ENCODE results near the gene MINDY4.

Gene MINDY4

DNA sequence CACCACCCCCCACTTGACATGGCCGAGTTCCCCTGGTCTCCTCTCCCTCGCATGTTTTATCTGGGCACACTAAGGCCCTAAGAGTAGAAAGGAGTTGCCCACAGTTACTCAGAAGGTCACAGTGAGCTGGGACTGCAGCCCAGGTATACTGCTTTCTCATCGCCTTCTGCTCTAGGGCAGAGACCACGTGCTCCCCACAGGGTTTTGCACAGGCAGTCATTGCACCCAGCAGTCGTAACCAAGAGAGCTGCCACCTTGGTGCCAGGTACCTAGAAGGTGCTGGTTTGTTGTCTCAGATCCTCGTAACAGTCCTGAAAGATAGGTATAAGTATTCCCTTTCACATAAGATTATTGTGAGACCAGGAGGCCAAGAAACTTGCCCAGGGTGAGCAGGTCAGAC is 1.8 kb downstream of the MINDY4 start:
- intact Hi-C loops (cut with micrococcal nuclease): no loop called here
- H3K4me1 Mint-ChIP-seq (ENCODE audit: low read depth): peaks cover 5% of the 10 kb centered on the region
- no peaks in the 10 kb centered on the region for H3K9me3 Mint-ChIP-seq
- no peak overlapping the region for H3K4me3 Mint-ChIP-seq
- H3K27ac Mint-ChIP-seq: no peak overlapping the region
- H3K27me3 Mint-ChIP-seq: peaks cover 8% of the 10 kb centered on the region
- H3K36me3 Mint-ChIP-seq (ENCODE audit: low read depth): no peaks in the 10 kb centered on the region

DNA sequence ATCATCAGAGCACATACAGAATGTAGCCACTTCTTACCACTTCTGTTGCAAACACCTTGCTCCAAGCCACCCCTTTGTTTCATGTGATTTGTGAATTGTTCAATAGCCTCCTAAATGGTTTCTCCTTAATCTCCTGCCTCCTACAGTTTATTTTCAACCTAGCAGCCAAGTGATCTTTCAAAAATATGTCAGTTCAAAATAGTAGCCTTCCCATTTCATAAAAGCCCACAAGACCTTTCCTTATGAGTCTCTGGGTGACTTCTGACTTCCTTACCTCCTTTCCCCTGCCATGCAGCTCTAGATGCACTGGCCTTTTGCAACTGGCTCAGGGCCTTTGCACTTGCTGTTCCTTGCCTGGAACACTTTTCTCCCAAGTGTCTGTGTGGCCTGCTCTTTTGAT is 4.8 kb downstream of the MINDY4 start:
- H3K27me3 Mint-ChIP-seq: no peaks in the 10 kb centered on the region
- H3K9me3 Mint-ChIP-seq: no peaks in the 10 kb centered on the region
- H3K4me1 Mint-ChIP-seq (ENCODE audit: low read depth): peaks cover 5% of the 10 kb centered on the region
- no peak overlapping the region for H3K27ac Mint-ChIP-seq
- H3K36me3 Mint-ChIP-seq (ENCODE audit: low read depth): no peaks in the 10 kb centered on the region
- no peak overlapping the region for H3K4me3 Mint-ChIP-seq
- intact Hi-C loops (cut with micrococcal nuclease): no loop called here

DNA sequence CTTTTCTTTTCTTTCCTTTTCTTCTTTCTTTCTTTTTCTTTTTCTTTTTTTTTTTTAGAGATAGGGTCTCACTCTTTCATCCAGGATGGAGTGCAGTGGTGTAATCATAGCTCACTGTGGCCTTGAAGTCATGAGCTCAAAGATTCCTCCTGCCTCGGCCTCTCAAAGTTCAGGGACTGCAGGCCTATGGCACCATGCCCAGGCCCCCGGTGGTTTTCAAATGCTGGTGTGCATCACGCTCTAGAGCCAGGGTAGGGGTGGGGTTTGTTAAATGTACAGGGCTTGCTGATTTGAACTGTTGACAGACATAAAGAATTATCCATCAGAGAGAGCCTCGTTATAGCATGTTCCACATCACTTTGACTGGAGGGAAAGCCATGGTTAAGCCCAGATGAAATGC is 5.8 kb downstream of the MINDY4 start:
- Mint-ChIP-seq H3K9me3 (no peaks in the 10 kb centered on the region), H3K36me3 (ENCODE audit: low read depth) (no peaks in the 10 kb centered on the region), H3K27ac (no peak overlapping the region), H3K4me1 (ENCODE audit: low read depth) (peaks cover 3% of the 10 kb centered on the region), H3K4me3 (no peak overlapping the region), H3K27me3 (no peaks in the 10 kb centered on the region)
- intact Hi-C loops (cut with micrococcal nuclease): no loop called here

DNA sequence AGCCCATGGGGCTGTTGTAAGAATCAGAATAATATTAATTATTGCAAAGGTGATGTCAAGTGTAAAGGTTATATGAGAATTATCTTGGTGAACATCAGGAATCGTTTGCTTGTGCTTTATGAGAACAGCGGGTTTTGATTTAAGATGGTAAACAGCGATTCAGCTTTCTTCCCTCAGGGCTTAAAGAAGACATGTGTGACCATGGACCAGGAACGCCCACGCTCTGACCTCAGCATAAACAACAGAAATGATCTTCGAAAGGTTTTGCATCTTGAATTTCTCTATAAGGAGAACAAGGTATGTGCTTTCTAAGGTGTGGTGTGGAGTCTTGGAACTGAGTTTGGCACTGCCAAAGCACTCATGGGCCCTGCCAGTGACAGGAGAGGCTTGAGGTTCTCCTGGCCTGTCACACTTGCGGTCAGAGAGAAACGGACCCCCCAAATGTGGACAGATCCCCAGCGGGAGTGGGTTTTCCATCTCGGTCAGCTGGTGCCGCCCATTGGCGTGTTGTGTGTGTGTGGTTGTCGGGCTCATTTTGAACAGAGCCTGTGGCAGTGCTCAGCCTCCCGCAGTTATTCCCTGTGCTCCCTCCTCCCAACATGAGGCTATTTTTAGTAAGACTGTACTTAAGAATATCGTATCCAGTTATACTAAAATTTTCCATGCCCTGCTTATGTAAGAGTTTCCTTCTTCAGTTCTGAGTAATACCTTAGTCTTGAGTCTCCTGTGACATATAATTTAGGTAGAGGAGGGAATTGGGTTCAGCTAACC is 7.2 kb downstream of the MINDY4 start:
- Mint-ChIP-seq H3K4me3 (no peak overlapping the region), H3K27ac (no peak overlapping the region), H3K9me3 (no peaks in the 10 kb centered on the region)

DNA sequence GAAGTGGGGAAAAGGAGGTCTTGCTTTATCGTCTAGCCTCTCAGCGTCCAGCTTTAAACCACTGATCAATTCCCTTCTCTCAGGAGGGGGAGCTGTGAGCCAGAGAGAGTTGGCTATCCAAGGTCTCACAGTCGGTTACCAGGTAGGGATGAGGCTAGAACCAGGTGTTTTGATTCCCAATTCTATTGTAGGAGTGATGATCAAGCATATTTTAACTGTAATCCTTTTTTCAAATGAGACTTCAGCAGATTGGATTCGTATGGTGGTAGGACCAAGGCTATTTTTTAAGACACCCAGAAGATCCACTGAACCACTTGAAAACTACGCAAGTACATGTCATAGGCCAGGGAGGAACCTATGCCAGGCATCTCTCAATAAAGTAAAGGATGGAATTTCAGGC is 8.4 kb downstream of the MINDY4 start:
- no peaks in the 10 kb centered on the region for H3K36me3 Mint-ChIP-seq (ENCODE audit: low read depth)
- no peak overlapping the region for H3K27ac Mint-ChIP-seq
- no peaks in the 10 kb centered on the region for H3K4me1 Mint-ChIP-seq (ENCODE audit: low read depth)
- intact Hi-C loops (cut with micrococcal nuclease): no loop called here
- no peaks in the 10 kb centered on the region for H3K27me3 Mint-ChIP-seq
- H3K4me3 Mint-ChIP-seq: no peak overlapping the region
- no peaks in the 10 kb centered on the region for H3K9me3 Mint-ChIP-seq

More for the DNA sequence above, 7.2 kb downstream of the MINDY4 start:
- Mint-ChIP-seq H3K27me3 (no peaks in the 10 kb centered on the region), H3K4me1 (ENCODE audit: low read depth) (no peaks in the 10 kb centered on the region), H3K36me3 (ENCODE audit: low read depth) (no peaks in the 10 kb centered on the region)
- intact Hi-C loops (cut with micrococcal nuclease): no loop called here

DNA sequence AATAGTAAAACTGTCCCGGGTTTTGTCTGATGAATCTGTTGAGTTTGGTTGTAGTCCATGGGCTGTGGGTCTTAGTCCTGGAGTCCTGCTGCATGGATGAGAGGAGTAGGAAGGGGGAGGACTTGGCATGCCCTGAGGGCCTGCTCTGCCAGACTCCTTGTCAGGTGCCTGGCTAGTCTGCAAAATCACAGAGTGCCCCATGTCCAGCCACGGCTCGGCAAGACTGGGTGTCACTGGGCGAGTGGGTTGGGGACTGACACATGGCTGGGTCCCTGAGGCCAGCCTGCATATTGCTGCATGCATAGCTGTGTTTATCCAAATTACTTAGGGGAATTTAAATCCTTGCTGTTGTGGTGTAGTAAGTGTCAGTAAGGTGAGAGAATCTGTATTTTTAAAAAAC is 9.7 kb downstream of the MINDY4 start:
- Mint-ChIP-seq H3K36me3 (ENCODE audit: low read depth) (no peaks in the 10 kb centered on the region), H3K27me3 (no peaks in the 10 kb centered on the region), H3K4me1 (ENCODE audit: low read depth) (no peaks in the 10 kb centered on the region), H3K9me3 (no peaks in the 10 kb centered on the region), H3K27ac (no peak overlapping the region), H3K4me3 (no peak overlapping the region)
- intact Hi-C loops (cut with micrococcal nuclease): no loop called here

DNA sequence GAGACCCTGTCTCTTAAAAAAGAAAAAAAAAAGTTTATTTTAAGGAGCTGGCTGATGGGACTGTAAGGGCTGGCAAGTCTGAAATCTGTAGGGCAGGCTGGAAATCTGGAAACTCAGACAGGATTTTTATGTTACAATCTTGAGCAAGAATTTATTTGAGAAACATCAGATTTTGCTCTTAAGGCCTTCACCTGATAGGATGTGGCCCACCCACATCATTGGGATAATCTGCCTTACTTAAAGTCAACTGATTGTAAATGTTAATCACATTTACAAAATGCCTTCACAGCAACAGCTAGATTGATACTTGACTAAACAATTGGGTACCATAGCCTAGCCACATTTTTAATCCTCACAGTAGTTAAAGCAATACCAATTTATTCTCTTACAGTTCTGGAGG is 11.5 kb downstream of the MINDY4 start:
- no peak overlapping the region for H3K27ac Mint-ChIP-seq
- no peaks in the 10 kb centered on the region for H3K4me1 Mint-ChIP-seq (ENCODE audit: low read depth)
- no peaks in the 10 kb centered on the region for H3K9me3 Mint-ChIP-seq
- intact Hi-C loops (cut with micrococcal nuclease): no loop called here
- H3K36me3 Mint-ChIP-seq (ENCODE audit: low read depth): no peaks in the 10 kb centered on the region
- H3K27me3 Mint-ChIP-seq: no peaks in the 10 kb centered on the region
- no peak overlapping the region for H3K4me3 Mint-ChIP-seq

DNA sequence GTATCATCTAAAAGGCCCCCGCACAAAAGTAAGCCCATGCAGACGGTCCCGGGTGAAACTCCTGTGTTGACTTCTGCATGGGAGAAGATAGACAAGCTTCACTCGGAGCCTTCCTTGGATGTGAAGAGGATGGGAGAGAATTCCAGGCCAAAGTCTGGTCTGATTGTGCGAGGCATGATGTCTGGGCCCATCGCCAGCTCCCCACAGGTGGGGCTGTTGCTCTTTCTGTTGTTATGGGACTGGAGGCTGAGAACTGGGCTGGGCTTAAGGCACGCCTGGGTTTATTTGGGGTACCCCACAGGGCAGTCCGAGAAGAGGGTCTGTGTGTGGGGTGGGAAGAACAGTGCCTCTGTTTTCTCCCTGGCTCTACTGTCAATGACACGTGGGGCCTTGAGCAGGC is 14.6 kb downstream of the MINDY4 start:
- Mint-ChIP-seq H3K36me3 (ENCODE audit: low read depth) (no peaks in the 10 kb centered on the region), H3K4me1 (ENCODE audit: low read depth) (no peaks in the 10 kb centered on the region), H3K27ac (no peak overlapping the region), H3K9me3 (no peaks in the 10 kb centered on the region), H3K27me3 (no peaks in the 10 kb centered on the region), H3K4me3 (no peak overlapping the region)
- intact Hi-C loops (cut with micrococcal nuclease): no loop called here

DNA sequence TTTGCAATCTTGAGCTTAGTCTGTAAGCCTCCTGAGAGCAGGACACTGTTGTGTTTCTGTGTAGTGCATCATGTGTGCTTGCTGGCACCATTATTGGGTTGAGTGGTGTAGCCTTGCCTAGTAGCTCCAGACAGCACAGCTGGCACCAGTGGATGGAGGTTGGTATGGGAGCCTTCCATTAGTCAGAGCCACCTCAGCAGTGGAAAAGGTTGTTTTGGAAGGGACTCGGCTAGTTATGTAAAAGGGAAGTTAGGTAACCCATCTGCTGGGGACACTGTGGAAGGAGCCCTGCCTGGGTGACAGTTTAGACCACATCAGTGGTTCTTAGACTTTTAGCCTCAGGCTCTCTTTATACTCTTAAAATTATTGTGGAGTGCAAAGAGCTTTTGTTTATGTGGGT is 16.3 kb downstream of the MINDY4 start:
- no peaks in the 10 kb centered on the region for H3K9me3 Mint-ChIP-seq

DNA sequence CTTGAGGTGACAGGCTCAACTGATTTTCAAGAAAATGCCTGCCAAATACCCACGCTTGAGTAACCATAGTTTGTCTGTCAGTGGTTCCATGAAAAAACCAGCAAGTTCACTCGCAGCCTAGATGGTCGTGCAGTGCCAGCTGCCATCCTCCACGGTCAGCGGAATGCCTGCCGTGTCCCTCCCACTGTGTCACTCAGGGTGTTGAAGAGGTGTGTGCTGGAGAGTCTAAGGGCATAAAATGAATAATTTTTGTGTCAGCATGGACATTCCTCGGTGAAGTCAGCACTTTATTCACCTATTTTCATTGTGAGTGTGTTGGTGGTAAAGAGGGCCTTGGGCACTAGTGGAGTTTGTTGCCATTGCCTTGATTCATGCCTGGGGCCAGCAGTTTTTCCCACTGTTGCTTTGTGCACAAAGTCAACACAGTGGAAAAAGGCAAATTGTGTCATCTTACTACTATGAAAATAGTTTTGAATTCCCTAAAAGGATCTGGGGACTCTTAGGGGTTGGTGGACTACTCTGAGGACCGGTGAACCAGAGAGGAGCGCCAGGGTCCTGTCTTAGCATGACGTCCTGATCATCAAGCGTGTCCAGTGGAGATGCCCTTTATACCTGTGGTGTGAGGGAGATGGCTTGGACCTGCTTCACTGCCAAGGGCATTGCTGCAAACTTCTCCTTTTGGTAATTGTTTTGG is 17.6 kb downstream of the MINDY4 start:
- H3K4me3 Mint-ChIP-seq: no peak overlapping the region
- H3K27me3 Mint-ChIP-seq: no peaks in the 10 kb centered on the region
- H3K4me1 Mint-ChIP-seq (ENCODE audit: low read depth): no peaks in the 10 kb centered on the region
- intact Hi-C loops (cut with micrococcal nuclease): no loop called here
- H3K36me3 Mint-ChIP-seq (ENCODE audit: low read depth): no peaks in the 10 kb centered on the region
- no peak overlapping the region for H3K27ac Mint-ChIP-seq
- no peaks in the 10 kb centered on the region for H3K9me3 Mint-ChIP-seq

More for the DNA sequence above, 16.3 kb downstream of the MINDY4 start:
- Mint-ChIP-seq H3K27me3 (no peaks in the 10 kb centered on the region), H3K27ac (no peak overlapping the region), H3K36me3 (ENCODE audit: low read depth) (no peaks in the 10 kb centered on the region), H3K4me1 (ENCODE audit: low read depth) (no peaks in the 10 kb centered on the region), H3K4me3 (no peak overlapping the region)
- intact Hi-C loops (cut with micrococcal nuclease): no loop called here

DNA sequence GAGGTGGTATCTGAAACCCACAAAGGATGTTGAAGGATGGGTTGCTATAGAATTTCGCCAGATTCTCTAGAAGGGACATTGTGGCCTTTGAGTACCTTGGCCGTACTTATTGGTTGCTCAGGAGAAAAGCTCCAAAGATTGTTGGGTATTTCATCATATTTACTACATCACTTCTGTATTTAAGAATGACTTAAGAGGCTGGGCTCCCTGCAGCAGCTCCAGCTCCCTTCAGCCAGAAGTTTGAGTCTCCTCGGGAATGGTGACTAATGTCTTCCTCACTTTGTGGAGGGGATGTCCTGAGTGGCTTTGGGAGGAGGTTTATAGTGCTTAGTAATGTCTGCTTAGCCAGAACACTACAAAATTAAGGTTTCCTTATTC is 18.1 kb downstream of the MINDY4 start:
- H3K9me3 Mint-ChIP-seq: no peaks in the 10 kb centered on the region
- H3K27ac Mint-ChIP-seq: no peak overlapping the region
- H3K4me1 Mint-ChIP-seq (ENCODE audit: low read depth): no peaks in the 10 kb centered on the region
- no peaks in the 10 kb centered on the region for H3K27me3 Mint-ChIP-seq
- intact Hi-C loops (cut with micrococcal nuclease): no loop called here
- H3K36me3 Mint-ChIP-seq (ENCODE audit: low read depth): no peaks in the 10 kb centered on the region
- no peak overlapping the region for H3K4me3 Mint-ChIP-seq

DNA sequence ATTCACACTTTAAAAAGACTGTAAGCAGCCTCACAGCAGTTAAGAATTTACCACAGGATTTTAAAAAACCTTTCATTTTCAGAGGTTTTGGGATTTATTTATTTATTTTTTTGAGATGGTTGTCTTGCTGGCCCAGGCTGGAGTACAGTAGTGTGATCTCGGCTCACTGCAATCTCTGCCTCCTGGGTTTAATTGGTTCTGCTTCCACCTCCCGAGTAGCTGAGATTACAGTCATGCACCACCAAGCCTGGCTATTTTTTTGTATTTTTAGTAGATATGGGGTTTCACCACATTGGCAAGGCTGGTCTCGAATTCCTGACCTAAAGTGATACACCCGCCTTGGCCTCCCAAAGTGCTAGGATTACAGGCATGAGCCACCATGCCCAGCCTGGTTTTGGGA is 19.1 kb downstream of the MINDY4 start:
- no peaks in the 10 kb centered on the region for H3K9me3 Mint-ChIP-seq
- intact Hi-C loops (cut with micrococcal nuclease): no loop called here
- H3K4me3 Mint-ChIP-seq: no peak overlapping the region
- H3K27ac Mint-ChIP-seq: no peak overlapping the region
- H3K4me1 Mint-ChIP-seq (ENCODE audit: low read depth): no peaks in the 10 kb centered on the region
- no peaks in the 10 kb centered on the region for H3K27me3 Mint-ChIP-seq
- no peaks in the 10 kb centered on the region for H3K36me3 Mint-ChIP-seq (ENCODE audit: low read depth)

DNA sequence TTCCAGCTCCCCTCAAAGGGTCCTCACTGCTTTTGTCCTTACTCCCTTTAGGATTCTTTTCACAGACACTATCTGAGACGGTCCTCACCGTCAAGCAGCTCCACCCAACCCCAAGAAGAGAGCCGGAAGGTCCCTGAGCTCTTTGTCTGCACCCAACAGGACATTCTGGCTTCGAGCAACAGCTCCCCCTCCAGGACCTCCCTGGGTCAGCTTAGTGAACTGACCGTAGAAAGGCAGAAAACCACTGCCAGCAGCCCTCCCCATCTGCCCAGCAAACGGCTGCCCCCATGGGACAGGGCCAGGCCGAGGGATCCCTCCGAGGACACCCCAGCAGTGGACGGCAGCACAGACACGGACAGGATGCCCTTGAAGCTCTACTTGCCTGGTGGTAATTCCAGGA is 19.9 kb downstream of the MINDY4 start:
- Mint-ChIP-seq H3K4me3 (no peak overlapping the region), H3K36me3 (ENCODE audit: low read depth) (no peaks in the 10 kb centered on the region), H3K27ac (no peak overlapping the region), H3K9me3 (no peaks in the 10 kb centered on the region), H3K27me3 (no peaks in the 10 kb centered on the region), H3K4me1 (ENCODE audit: low read depth) (no peaks in the 10 kb centered on the region)
- intact Hi-C loops (cut with micrococcal nuclease): no loop called here

DNA sequence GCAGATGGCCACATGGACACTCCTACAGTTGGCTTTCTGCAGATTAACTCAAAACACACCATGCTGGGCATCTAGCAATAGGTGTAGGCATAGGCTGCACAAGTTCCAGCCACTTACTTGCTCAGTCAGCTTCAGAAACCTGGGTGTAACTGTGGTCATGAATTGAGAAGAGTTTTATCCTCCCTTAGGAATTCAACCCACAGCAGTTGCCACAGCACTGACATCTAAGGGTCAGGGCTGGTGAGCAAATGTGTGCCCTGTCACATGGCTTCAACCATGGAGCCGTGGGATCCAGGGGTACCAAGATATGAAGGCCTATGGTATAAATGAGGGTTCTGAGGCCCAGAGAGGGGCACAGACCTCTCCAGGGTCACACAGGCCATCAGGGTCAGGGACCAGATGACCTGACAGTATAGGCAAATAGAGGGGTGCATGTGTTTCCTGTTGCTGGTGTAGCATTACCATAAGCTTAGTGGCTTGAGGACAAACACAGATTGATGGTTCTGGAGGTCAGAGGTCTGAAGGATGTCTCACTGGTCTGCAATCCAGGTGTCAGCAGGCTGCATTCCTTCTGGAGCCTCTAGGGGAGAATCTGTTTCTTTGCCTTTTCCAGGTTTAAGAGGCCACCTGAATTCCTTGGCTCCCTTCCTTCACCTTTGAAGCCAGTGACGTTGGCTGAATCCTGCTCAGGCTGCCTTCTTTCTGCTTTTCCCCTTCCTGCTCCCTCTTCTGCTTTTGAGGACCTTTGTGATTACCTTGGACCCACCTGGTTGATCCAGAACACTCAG is 24.1 kb downstream of the MINDY4 start:
- Mint-ChIP-seq H3K9me3 (no peaks in the 10 kb centered on the region), H3K27ac (no peak overlapping the region), H3K27me3 (no peaks in the 10 kb centered on the region), H3K4me3 (no peak overlapping the region), H3K36me3 (ENCODE audit: low read depth) (no peaks in the 10 kb centered on the region), H3K4me1 (ENCODE audit: low read depth) (peaks cover 4% of the 10 kb centered on the region)
- intact Hi-C loops (cut with micrococcal nuclease): no loop called here
